ENCODE results near the gene VOPP1. TPM values are rescaled to one million over a fixed set of nuclear protein-coding genes. Genes with fewer than 3 reads are reported as not detected.

Gene VOPP1
- total RNA-seq, 1 experiment from 2014 or later = 89.5 TPM

DNA sequence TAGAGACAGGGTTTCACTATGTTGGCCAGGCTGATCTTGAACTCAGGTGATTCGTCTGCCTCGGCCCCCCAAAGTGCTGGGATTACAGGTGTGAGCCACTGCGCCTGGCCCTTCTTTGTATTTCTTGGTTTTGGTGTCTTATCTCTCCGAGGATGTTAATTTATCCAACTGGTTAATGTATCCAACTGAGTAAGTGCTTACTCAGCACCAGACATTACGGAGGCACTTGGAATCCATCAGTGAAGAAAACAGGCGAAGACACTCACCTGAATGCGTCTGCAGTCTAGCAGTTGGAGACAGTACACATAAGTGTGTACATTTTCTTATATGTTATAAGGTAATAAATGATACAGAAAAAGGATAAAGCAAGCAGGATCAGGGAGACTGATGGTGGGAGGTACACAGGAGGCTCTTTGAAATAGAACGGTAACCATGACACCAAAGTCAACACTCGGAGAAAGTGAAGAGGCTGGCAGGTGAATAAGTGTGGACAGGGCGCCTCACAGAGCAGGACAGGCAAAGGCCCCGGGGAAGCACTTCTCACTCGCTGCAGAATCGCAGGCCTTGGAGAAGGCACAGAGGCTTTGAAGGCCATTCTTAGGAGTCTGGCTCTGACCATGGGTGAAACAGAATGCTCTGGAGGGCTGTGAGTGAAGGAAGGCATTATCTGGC, 134.1 kb downstream of the VOPP1 start:
- DNase-seq (ENCODE audit: low read depth) = no peak

DNA sequence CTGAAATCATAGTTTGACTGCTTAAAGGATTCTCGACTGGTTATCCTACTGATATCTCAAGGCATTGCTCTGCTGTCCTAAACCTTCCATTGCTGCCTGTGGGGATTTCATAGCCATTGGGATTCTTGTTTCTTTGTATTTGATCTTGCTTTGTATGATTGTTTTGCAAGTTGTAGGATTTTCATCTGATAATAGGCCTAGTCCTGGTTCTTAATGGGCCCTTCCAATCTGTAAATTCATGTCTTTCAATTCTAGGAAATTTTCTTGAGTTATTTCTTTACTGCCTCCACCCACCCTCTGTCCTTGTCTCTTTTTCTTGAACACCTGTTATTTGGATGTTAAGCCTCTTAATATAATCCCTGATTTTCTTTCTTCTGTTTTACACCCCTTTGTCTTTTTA, 134.9 kb downstream of the VOPP1 start:
- DNase-seq (ENCODE audit: low read depth) = no peak

DNA sequence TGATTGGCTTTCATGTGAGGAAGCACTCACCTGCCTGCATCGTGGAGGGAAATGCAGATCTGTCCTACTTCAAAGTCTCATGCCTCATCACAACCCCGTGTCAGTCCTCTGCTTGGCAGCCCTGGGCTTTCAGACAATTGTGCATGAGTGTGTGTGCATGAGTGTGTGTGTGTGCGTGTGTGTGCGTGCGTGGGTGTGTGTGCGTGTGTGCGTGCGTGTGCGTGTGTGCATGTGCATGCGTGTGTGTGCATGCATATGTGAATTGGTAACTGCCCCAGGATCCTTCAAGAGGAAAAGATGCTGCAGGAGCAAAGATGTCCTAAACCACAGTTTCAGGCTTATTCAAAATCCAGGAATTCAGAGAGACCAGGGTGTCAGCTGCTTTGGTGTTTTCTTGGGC, 135.8 kb downstream of the VOPP1 start:
- no peak for DNase-seq (ENCODE audit: low read depth)

DNA sequence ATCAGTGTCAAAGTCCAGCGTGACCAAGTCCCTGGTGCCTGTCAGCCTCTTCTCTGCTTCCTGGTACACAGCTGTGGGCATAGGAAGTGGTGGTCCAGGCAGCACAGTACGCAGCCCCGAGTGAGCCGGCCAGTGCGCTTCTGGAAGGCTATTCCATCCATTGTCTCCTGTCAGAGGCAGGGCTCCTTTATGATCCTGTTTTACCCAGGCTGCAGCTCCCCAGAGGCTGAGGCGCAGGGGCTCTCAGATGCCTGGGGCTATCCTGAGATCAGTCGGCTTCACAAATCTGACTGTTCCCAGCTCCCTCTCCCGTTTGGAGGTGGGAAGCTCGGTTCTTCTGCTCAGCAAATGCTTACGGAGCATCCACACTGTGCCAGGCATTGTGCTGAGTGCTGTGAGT, 136.8 kb downstream of the VOPP1 start:
- no peak for DNase-seq (ENCODE audit: low read depth)

DNA sequence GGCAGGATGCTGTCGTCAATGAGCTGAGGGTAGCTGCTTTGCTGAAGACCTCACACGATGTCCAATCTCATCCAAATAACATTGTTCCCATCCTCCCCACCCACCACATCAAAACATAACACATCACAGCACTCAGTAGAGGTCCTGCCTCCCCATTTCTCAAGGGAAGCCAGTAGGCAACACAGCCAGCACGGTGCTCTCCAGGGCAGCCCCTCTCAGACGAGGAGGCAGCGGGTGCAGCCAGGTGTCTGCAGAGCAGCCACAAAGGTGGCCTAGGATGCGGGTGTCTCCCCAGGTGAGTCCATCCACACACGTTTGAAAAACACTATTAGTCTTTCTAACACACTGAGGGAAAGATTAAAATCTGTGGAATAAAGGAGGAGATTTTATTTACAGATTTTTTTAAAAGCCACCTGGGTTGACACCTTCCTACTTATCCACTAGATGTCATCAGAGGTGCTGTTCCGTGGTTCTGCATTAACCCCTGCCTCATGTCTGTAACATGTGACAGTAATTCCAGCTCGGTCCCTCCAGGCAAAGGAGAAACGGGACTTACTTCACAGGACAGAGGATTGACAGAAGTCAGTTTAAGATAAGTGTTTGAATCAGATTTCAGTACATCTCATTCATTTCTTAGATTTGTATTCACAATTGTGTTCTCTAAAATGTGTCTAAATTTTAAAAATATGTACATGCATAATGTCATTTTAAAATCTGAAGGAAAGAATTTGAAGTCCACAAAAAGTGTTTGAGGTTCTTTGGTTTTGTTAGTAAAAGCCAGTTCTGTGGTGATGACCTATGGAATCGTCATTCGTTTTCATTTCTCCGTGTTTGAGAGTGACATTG, 139.1 kb downstream of the VOPP1 start:
- peak; percentile 63 for DNase-seq (ENCODE audit: low read depth)

DNA sequence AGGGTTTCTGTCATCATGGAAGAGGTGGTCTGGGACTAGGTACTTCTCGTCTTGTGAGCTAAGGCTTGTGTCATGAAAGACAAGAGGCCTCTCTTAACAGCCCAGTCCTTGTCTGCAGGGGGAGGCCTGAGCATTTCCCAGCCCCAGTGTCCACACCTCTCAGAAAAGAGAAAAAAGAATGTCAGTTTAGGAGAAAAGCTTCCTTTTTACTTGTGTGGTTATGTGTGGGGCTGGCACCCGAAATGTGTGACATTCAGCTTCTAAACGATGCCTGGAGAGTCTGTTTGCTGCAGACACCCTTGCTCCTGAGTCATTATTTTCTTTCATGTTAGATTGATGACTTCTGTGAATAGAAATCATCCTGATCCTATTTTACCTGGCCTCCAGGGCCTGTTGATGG, 139.8 kb downstream of the VOPP1 start:
- DNase-seq (ENCODE audit: low read depth) = no peak

DNA sequence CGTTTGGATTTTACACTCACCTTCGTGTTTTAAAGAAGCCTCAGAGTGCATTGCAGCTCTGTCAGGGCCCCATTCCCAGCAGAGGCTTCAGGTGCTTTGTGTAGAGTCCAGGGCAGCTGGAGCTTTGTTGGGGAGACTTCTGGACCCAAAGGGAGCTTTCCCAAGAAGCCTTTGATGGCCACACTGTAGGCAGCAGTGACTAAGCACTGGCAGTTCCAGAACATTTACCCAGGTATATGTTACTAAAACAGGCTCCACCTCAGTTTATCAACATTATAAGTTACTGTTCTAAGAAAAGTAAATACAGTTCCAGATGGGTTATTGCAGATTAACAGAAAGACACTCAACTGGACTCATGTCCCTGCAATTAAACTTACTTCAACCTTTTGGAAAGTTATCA, 140.4 kb downstream of the VOPP1 start:
- DNase-seq (ENCODE audit: low read depth) = no peak

DNA sequence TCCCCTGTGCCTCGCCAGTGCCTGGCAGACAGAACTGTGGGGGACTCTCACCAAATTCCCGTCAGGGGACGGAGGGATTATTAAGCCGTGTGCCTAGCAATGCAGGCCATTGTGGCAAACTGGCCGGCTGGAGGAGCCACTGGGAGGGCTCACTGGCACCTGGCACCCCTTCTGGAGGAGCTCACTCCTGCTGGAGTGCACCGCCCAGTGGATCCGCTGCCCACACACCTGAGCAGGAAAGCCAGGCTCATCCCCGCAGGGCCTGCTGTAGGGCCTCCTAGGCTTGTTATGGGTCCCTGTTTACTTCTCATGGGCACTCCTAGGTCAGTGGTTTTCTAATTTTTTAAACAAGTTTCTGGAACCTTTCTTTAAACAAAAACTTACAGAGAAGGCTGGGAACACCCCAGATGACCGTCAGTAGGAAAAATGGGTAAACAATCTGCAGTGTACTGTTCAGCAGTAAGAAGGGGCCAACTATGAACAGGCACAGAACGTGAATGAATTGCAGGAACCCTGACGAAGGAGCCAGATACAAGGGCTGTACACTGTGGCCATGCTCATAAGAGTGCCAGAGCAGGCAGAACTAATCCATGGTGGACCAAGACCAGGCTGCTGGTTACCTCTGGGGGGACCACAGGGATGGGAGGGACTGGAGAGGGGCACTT, 142.3 kb downstream of the VOPP1 start:
- no peak for DNase-seq (ENCODE audit: low read depth)

DNA sequence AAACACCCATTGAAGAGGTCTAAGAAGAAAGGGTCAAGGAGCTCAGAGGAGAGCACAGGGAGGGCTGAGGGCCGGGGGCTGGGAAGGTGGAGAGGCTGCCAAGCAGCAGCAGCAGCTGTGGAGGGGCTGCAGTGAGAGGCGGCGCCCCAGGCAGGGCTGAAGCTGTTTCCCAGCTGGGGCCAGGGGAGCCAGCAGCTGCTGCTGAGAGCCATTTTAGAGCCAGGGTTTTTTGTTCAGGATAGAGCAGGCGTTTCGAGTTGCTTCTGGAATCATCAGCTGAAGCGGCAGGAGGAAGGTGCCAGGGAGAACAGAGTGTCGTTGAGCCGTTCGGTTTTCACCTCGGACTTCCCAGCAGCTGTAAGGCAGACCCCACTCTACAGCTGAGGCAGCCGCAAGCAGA, 144.5 kb downstream of the VOPP1 start:
- no peak for DNase-seq (ENCODE audit: low read depth)

DNA sequence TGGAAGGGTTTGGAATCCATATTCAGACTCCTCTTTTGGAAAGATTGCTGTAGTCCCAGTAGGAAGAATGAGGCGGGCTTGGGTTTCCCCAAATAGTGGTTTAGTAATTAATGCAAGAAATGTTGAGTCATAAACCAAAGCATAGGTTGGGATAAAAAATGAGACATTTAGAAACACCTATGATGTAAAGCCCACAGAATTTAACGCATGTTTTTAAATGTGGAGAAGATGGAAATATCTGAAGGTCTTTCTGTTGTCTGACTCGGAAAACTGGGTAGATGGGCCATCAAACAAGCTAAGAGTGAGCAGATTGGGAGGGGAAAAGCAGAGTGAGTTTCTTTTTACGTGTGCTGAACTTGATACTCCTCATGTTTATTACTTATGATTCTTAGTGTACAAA, 145.0 kb downstream of the VOPP1 start:
- DNase-seq (ENCODE audit: low read depth) = no peak

DNA sequence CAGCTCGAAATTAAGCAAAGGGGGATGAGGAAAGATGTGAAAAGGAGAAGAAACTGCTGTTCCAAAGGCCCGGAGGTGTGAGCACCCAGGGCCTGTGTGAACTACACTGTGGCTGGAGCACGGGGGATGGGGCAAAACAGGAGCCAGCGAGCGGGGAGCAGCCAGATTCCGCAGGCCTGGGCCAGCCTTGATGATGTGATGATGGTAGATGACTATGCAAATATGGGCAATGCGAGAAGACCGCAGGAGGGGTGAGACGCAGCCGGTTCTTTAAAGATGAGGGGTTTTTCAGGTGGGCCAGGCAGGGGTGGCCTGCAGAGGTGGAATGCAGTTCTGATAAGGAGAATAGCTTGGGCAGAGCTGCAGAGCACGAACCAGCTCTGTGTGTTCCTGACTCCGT, 145.6 kb downstream of the VOPP1 start:
- DNase-seq (ENCODE audit: low read depth) = no peak

DNA sequence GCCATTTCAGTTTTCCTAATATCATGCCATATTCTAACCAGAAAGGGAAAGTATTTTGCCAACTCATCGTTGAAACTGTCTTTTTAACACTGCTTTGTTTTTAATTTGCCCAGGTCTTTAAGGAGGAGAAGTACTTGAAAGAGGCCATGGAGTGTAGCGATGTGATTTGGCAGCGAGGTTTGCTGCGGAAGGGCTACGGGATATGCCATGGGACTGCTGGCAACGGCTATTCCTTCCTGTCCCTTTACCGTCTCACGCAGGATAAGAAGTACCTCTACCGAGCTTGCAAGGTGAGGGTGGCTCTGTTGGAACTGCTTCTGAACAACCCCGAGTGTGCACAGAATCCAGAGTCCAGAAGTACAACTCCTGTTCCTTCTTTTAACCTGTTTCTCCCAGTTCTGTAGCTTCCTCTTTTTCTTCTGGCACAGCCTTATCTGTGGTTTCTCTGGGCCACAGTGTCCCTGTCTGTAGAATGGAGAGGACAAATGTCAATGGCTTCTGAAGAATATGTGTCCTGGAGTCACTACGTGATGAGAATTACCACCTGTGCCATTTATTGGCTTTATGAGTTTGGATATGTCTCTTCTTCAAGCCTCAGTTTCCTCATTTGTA, 147.1 kb downstream of the VOPP1 start:
- DNase-seq (ENCODE audit: low read depth) = no peak

DNA sequence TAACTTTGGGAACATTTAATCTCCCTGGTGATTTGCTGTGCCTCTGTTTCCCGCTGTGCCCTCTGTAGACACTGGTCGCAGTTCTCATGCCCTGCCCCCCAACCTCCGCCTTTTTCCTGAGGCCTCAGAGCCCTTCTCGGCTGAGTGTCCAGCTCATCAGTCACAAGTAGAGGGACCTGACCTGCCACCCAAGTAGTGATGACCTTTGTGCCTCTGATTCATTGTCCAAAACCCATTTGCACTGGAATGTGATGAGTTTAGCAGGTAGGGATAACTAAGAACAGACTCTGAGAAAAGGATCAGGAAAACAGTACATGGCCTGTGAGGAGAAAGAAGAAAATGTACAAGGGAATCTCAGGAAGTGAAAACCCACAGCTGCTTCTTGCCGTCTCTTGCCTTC, 148.4 kb downstream of the VOPP1 start:
- peak; percentile 43 for DNase-seq (ENCODE audit: low read depth)

DNA sequence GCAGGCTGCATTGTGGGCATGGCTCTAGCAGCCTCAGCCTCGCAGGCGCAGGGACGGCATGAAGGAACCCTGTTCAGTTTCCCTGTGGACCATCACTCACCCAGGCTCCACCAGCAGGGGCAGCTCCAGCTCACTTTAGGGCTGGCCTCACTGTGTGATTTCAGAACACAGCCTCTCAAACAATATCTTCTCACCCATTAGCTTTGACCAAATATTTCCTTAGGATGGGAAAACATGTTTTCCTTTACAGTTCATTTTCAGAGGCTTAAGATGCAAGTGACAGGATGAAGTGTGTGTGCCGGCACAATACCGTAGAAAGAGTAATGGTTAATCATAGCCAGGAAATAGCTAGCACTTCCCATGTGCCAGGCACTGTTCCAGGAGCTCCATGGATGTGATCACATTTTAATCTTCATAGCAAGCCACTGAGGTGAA, 149.0 kb downstream of the VOPP1 start:
- peak; percentile 20 for DNase-seq (ENCODE audit: low read depth)

Other genes with a start within 250 kb of the VOPP1 start
- gene LANCL2, start 207.2 kb downstream of the VOPP1 start, total RNA-seq (2014; rRNA removed; shearing (Covaris generic)) = 12.7 and 32.8 TPM in 2 replicates